Measurements from ENCODE around the gene SSH2.

Gene SSH2

GRCh38 chr17:29610395-29610794 is 319.6 kb downstream of the SSH2 start:
- Histone ChIP-seq H3K4me1 (peaks cover 0 to 27% (median 24%) of the 10 kb centered on the region in 4 donors), H3K4me3 (no peak overlapping the region), H3K27ac (no peak overlapping the region), H3K27me3 (no peaks in the 10 kb centered on the region), H3K36me3 (no peaks in the 10 kb centered on the region), H3K9me3 (no peaks in the 10 kb centered on the region)
- intact Hi-C loops (cut with DNase I; ENCODE audit: low total_unique reads): loop anchor here (5.0 kb wide), 1 partner anchor 33 kb away; no protein-coding TSS in a partner anchor
- TF ChIP-seq CTCF (IDR thresholded peaks at IDR 0.05): no peak
- DNase-seq: peak in 1 of 2 donors; percentile 45

- H3K36me3 ChIP-seq: no peaks in the 10 kb centered on the region
- no peaks in the 10 kb centered on the region for H3K9me3 ChIP-seq
- H3K4me1 ChIP-seq: peaks cover 0 to 13% (median 13%) of the 10 kb centered on the region in 4 donors
- intact Hi-C loops (cut with DNase I; ENCODE audit: low total_unique reads): no loop called here
- H3K27ac ChIP-seq: no peak overlapping the region
- DNase-seq: no peak
- TF ChIP-seq CTCF (IDR thresholded peaks at IDR 0.05): no peak
- no peak overlapping the region for H3K4me3 ChIP-seq
- H3K27me3 ChIP-seq: no peaks in the 10 kb centered on the region
These were observed 321.0 kb downstream of the SSH2 start for GRCh38 chr17:29608986-29609385.

GRCh38 chr17:29607557-29608195 is 322.4 kb downstream of the SSH2 start:
- no peak for TF ChIP-seq CTCF (IDR thresholded peaks at IDR 0.05)

GRCh38 chr17:29603109-29603674 is 326.8 kb downstream of the SSH2 start:
- H3K27ac ChIP-seq: no peak overlapping the region
- H3K4me1 ChIP-seq: no peaks in the 10 kb centered on the region
- DNase-seq: no peak
- H3K36me3 ChIP-seq: no peaks in the 10 kb centered on the region
- intact Hi-C loops (cut with DNase I; ENCODE audit: low total_unique reads): no loop called here
- H3K9me3 ChIP-seq: no peaks in the 10 kb centered on the region
- no peak for TF ChIP-seq CTCF (IDR thresholded peaks at IDR 0.05)
- no peaks in the 10 kb centered on the region for H3K27me3 ChIP-seq
- H3K4me3 ChIP-seq: no peak overlapping the region

More at GRCh38 chr17:29607557-29608195, 322.4 kb downstream of the SSH2 start:
- peak in 1 of 2 donors; percentile 64 for DNase-seq
- Histone ChIP-seq H3K27ac (no peak overlapping the region), H3K4me3 (no peak overlapping the region), H3K9me3 (no peaks in the 10 kb centered on the region), H3K27me3 (no peaks in the 10 kb centered on the region), H3K4me1 (peaks cover 0 to under 1% (median 0%) of the 10 kb centered on the region in 4 donors), H3K36me3 (no peaks in the 10 kb centered on the region)
- intact Hi-C loops (cut with DNase I; ENCODE audit: low total_unique reads): no loop called here

GRCh38 chr17:29597361-29598172 is 332.5 kb downstream of the SSH2 start:
- DNase-seq: peak in 1 of 2 donors; percentile 60
- Histone ChIP-seq H3K4me1 (peaks cover 0 to 16% (median 11%) of the 10 kb centered on the region in 4 donors), H3K27ac (no peak overlapping the region), H3K4me3 (no peak overlapping the region), H3K27me3 (no peaks in the 10 kb centered on the region), H3K9me3 (no peaks in the 10 kb centered on the region), H3K36me3 (no peaks in the 10 kb centered on the region)
- no peak for TF ChIP-seq CTCF (IDR thresholded peaks at IDR 0.05)
- intact Hi-C loops (cut with DNase I; ENCODE audit: low total_unique reads): loop anchor here (10.0 kb wide), 1 partner anchor 773 kb away; no protein-coding TSS in a partner anchor

All from tibial artery (tissue), 4 donors.